GM12875 (cell line): ENCODE data around the gene ZDHHC14.

Experiments used
- H3K4me3 ChIP-seq: one replicate; pipeline ENCODE4 v1.5.1; 2011; ENCODE audit warnings: low read depth, low read length, control low read depth
- CTCF ChIP-seq: IDR thresholded peaks from 2 replicates; pipeline ENCODE4 v1.5.1; 2011; ENCODE audit warnings: low read depth, mild to moderate bottlenecking, control low read depth, inconsistent platforms, low read length, moderate library complexity, borderline replicate concordance; ENCODE audit not compliant: insufficient read depth

The ZDHHC14 gene

GRCh38 chr6:157478926-157479325, 97.9 kb downstream of the ZDHHC14 start:
- H3K4me3 ChIP-seq, result no peak overlapping the region
- no peak for TF ChIP-seq CTCF

GRCh38 chr6:157479464-157480303, 98.7 kb downstream of the ZDHHC14 start:
- no peak for TF ChIP-seq CTCF
- no peak overlapping the region for H3K4me3 ChIP-seq

GRCh38 chr6:157481189-157481864, 100.3 kb downstream of the ZDHHC14 start:
- no peak overlapping the region for H3K4me3 ChIP-seq
- TF ChIP-seq CTCF, result no peak

- H3K4me3 ChIP-seq, result no peak overlapping the region
- no peak for TF ChIP-seq CTCF
These were observed 100.9 kb downstream of the ZDHHC14 start for GRCh38 chr6:157481865-157482249.

GRCh38 chr6:157483770-157484169, 102.8 kb downstream of the ZDHHC14 start:
- H3K4me3 ChIP-seq, result no peak overlapping the region
- no peak for TF ChIP-seq CTCF

GRCh38 chr6:157484181-157484580, 103.2 kb downstream of the ZDHHC14 start:
- H3K4me3 ChIP-seq, result no peak overlapping the region
- TF ChIP-seq CTCF, result no peak

GRCh38 chr6:157486572-157486971, 105.6 kb downstream of the ZDHHC14 start:
- TF ChIP-seq CTCF, result no peak

More at GRCh38 chr6:157486572-157486971, 105.6 kb downstream of the ZDHHC14 start:
- H3K4me3 ChIP-seq, result no peak overlapping the region
